Left ventricle myocardium inferior (tissue), 1 donor: Measurements from ENCODE around the gene RNMT. TPM values are rescaled to one million over a fixed set of nuclear protein-coding genes. Genes with fewer than 3 reads are reported as not detected.

Source experiments
- DNase-seq: peaks from one replicate; pipeline ENCODE4 v3.0.0-alpha.2; 2020
- H3K27ac ChIP-seq: fragments of 200-600 bp; replicated peaks from 2 replicates; pipeline ENCODE4 v1.8.0; 2021
- H3K27me3 ChIP-seq: fragments of 200-600 bp; 2 replicates; pipeline ENCODE4 v1.8.0; 2021; ENCODE audit warnings: low read depth
- H3K36me3 ChIP-seq: fragments of 200-600 bp; 2 replicates; pipeline ENCODE4 v1.8.0; 2021
- H3K4me1 ChIP-seq: fragments of 200-600 bp; 2 replicates; pipeline ENCODE4 v1.8.0; 2021
- H3K4me3 ChIP-seq: fragments of 200-600 bp; 2 replicates; pipeline ENCODE4 v1.8.0; 2021; ENCODE audit warnings: mild to moderate bottlenecking, moderate library complexity
- H3K9me3 ChIP-seq: fragments of 200-600 bp; replicated peaks from 2 replicates; pipeline ENCODE4 v1.8.0; 2021
- intact Hi-C: fragments of 100-400 bp; cut with micrococcal nuclease; formaldehyde crosslinking; loops from one replicate; pipeline ENCODE4 v1.11.0; 2022
- total RNA-seq: library from RNA; stranded (reverse); fragmentation: NEBNext Ultra II Directional; extraction: Animal tissue kit (Norgen Biotek cat#: 25700); gene quantifications from one replicate; pipeline ENCODE4 v1.2.1, GENCODE V29; 2021
- TF ChIP-seq, protein P1 (sequence below): fragments of 200-600 bp; IDR thresholded peaks from 2 replicates; pipeline ENCODE4 v1.8.0; 2021; ENCODE audit warnings: antibody characterized with exemption, mild to moderate bottlenecking, borderline replicate concordance
- donor health status: DM: no; HTN: yes; CAD: no; lungs with severe emphysema.

RNMT gene
- total RNA-seq, 1 donor from 2014 or later: 24.2 TPM

DNA sequence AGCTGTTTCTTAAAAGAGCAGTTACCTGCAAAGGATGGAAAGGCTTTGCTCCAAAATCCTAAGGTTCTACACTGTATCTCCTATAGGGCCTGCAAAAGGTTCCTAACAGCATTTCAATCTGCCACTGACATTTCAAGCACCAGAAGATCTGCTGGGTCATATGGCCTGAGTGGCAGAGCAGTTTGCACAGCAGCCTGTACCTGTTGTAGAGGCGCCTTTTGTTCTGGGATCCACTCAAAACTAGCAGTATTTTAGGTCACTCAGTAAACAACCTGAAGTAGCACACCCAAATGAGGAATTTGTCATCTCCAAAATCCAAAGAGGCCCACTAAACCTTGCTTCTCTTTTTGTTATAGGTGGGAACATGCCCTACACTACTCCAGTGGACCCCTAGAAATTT lies 6.3 kb upstream of the RNMT start:
- TF ChIP-seq, protein P1, sequence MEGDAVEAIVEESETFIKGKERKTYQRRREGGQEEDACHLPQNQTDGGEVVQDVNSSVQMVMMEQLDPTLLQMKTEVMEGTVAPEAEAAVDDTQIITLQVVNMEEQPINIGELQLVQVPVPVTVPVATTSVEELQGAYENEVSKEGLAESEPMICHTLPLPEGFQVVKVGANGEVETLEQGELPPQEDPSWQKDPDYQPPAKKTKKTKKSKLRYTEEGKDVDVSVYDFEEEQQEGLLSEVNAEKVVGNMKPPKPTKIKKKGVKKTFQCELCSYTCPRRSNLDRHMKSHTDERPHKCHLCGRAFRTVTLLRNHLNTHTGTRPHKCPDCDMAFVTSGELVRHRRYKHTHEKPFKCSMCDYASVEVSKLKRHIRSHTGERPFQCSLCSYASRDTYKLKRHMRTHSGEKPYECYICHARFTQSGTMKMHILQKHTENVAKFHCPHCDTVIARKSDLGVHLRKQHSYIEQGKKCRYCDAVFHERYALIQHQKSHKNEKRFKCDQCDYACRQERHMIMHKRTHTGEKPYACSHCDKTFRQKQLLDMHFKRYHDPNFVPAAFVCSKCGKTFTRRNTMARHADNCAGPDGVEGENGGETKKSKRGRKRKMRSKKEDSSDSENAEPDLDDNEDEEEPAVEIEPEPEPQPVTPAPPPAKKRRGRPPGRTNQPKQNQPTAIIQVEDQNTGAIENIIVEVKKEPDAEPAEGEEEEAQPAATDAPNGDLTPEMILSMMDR: no peak
- H3K27me3 ChIP-seq: no peaks in the 10 kb centered on the region
- H3K4me1 ChIP-seq: peaks cover 69% of the 10 kb centered on the region
- peaks cover 10% of the 10 kb centered on the region for H3K9me3 ChIP-seq
- intact Hi-C loops: no loop called here
- no peak for DNase-seq
- H3K36me3 ChIP-seq: no peaks in the 10 kb centered on the region
- H3K27ac ChIP-seq: no peak overlapping the region
- no peak overlapping the region for H3K4me3 ChIP-seq

GRCh38 chr18:13720847-13721246 lies 5.6 kb upstream of the RNMT start:
- H3K9me3 ChIP-seq: peaks cover 10% of the 10 kb centered on the region
- intact Hi-C loops: no loop called here
- H3K4me1 ChIP-seq: peaks cover 69% of the 10 kb centered on the region
- no peaks in the 10 kb centered on the region for H3K27me3 ChIP-seq
- TF ChIP-seq, protein P1: no peak
- no peak overlapping the region for H3K4me3 ChIP-seq
- no peak overlapping the region for H3K27ac ChIP-seq
- no peaks in the 10 kb centered on the region for H3K36me3 ChIP-seq
- DNase-seq: no peak

GRCh38 chr18:13725566-13726231 lies 774 bp upstream of the RNMT start:
- peak overlapping the region; percentile 96 for H3K4me3 ChIP-seq
- no peaks in the 10 kb centered on the region for H3K9me3 ChIP-seq

GRCh38 chr18:13726972-13727331 lies 479 bp downstream of the RNMT start:
- peak; percentile 41 for DNase-seq
- TF ChIP-seq, protein P1: no peak
- intact Hi-C loops: no loop called here
- peaks cover 5% of the 10 kb centered on the region for H3K36me3 ChIP-seq
- peaks cover 66% of the 10 kb centered on the region for H3K4me1 ChIP-seq
- no peaks in the 10 kb centered on the region for H3K27me3 ChIP-seq
- H3K9me3 ChIP-seq: no peaks in the 10 kb centered on the region
- H3K27ac ChIP-seq: peak overlapping the region; percentile 91
- peak overlapping the region; percentile 96 for H3K4me3 ChIP-seq

More at GRCh38 chr18:13725566-13726231, 774 bp upstream of the RNMT start:
- intact Hi-C loops: no loop called here
- DNase-seq: no peak
- TF ChIP-seq, protein P1: no peak
- Histone ChIP-seq H3K4me1 (peaks cover 73% of the 10 kb centered on the region), H3K27me3 (no peaks in the 10 kb centered on the region), H3K36me3 (no peaks in the 10 kb centered on the region), H3K27ac (peak overlapping the region; percentile 91)

DNA sequence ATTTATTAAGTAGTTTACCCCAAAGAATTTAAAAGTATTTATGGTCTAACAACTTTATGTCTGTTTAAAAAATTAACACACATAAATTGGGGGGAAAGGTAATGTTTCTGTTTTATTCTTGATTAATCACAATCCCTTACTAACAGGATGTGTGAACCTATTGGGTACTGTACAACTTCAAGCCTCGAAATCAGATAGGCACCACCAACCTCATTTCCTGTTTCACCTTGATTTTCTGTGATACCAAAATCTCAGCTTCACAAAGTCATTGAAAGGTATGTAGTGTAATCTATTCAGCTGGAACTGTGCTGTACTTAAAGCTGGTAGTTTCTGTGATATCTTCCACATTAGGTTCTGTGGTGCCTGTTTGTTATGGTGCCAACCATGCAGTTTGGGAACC lies 4.0 kb downstream of the RNMT start:
- Histone ChIP-seq H3K27ac (no peak overlapping the region), H3K4me1 (peaks cover 39% of the 10 kb centered on the region), H3K27me3 (no peaks in the 10 kb centered on the region), H3K9me3 (no peaks in the 10 kb centered on the region), H3K36me3 (peaks cover 40% of the 10 kb centered on the region), H3K4me3 (no peak overlapping the region)
- no peak for DNase-seq
- intact Hi-C loops: no loop called here
- TF ChIP-seq, protein P1: no peak
